Left forelimb (tissue), 1 donor: Measurements from ENCODE around the gene FAM151B.

Experiments
- DNase-seq: peaks from one replicate; pipeline ENCODE4 v3.0.0-alpha.2; 2018; ENCODE audit warnings: low spot score

FAM151B gene

GRCh38 chr5:80590766-80591165 is 102.9 kb downstream of the FAM151B start:
- DNase-seq = no peak

GRCh38 chr5:80591352-80591751 is 103.5 kb downstream of the FAM151B start:
- no peak for DNase-seq

GRCh38 chr5:80592105-80592504 is 104.2 kb downstream of the FAM151B start:
- DNase-seq = no peak
